Right lobe of liver (tissue), 6 donors: Measurements from ENCODE around the gene SLC5A3. TPM values are rescaled to one million over a fixed set of nuclear protein-coding genes. Genes with fewer than 3 reads are reported as not detected.

ENCODE experiments used
- ATAC-seq, 4 donors: fragments of 200-7000 bp; cut with Tn5 transposase; one replicate each; pipeline ENCODE4 v1.9.1; 2020; ENCODE audit warnings: mild to moderate bottlenecking in 4 of 4, moderate library complexity in 4 of 4
- DNase-seq, 3 donors: peaks; one replicate each; pipeline ENCODE4 v3.0.0-alpha.2; 2020
- H3K27ac ChIP-seq, 3 donors: fragments of 200-600 bp; one replicate each; pipeline ENCODE4 v1.8.0; 2022
- H3K27me3 ChIP-seq, 2 donors: fragments of 200-600 bp; one replicate each; pipeline ENCODE4 v1.8.0; 2022
- H3K36me3 ChIP-seq, 4 donors: fragments of 200-600 bp; sonication (generic) in 1 of 4; one replicate each; pipeline versions ENCODE4 v1.5.1 to v1.8.0; 2017 to 2022; ENCODE audit warnings: control low read depth in 1 of 4
- H3K4me1 ChIP-seq, 4 donors: fragments of 200-600 bp; sonication (generic) in 1 of 4; one replicate each; pipeline versions ENCODE4 v1.5.1 to v1.8.0; 2017 to 2022; ENCODE audit warnings: control low read depth in 1 of 4
- H3K4me3 ChIP-seq, 3 donors: fragments of 200-600 bp; one replicate each; pipeline ENCODE4 v1.8.0; 2022
- H3K9me3 ChIP-seq, 4 donors: fragments of 200-600 bp; sonication (generic) in 1 of 4; one replicate each; pipeline versions ENCODE4 v1.5.1 to v1.8.0; 2017 to 2022; ENCODE audit warnings: control low read depth in 1 of 4
- POLR2A ChIP-seq: fragments of 450-650 bp; IDR thresholded peaks from one replicate; pipeline ENCODE4 v1.6.1; 2017; ENCODE audit warnings: antibody characterized with exemption, mild to moderate bottlenecking
- WGBS: methylation state at CpG from one replicate; pipeline ENCODE4 v1.1.6; 2018; ENCODE audit warnings: low coverage, low lambda C conversion rate; ENCODE audit not compliant: insufficient coverage; ENCODE audit errors: missing lambda C conversion rate; 5-methylcytosine and 5-hydroxymethylcytosine counted together
- intact Hi-C, 2 donors: fragments of 100-400 bp; cut with DNase I; formaldehyde crosslinking; loops; one replicate each; pipeline versions ENCODE4 v1.11.2 to v1.14.1; 2022
- total RNA-seq, 6 experiments: library from RNA; depleted of rRNA in 2 of 6; stranded (reverse); fragments of >200 nt in 2 of 6; fragmentation: NEBNext Ultra II Directional in 3 of 6; extraction: Animal tissue kit (Norgen Biotek cat#: 25700) in 3 of 6; gene quantifications; one replicate each; pipeline versions ENCODE4 v1.1.0 to v1.2.4, GENCODE V29; 2016 to 2023
- TF ChIP-seq, protein P1 (sequence below), 4 donors: fragments of 200-600 bp in 3 of 4; fragments of 450-650 bp in 1 of 4; IDR thresholded peaks; one replicate each; pipeline versions ENCODE4 v1.5.1 to v1.8.0; 2016 to 2022; ENCODE audit warnings: antibody characterized with exemption in 4 of 4, mild to moderate bottlenecking in 2 of 4
- donor health status: DM: no; HTN: yes; CAD: no.
- donor health status: DM: no; HTN: no; CAD: no.
- donor health status: DM: no; HTN: no; CAD: no.
- donor health status: DM: no; HTN: yes; CAD: no.
- donor health status: DM: no; HTN: yes; CAD: no.

Gene SLC5A3
- total RNA-seq, 6 experiments from 2014 or later, result 8.0 to 12.7 (median 10.1) TPM

DNA sequence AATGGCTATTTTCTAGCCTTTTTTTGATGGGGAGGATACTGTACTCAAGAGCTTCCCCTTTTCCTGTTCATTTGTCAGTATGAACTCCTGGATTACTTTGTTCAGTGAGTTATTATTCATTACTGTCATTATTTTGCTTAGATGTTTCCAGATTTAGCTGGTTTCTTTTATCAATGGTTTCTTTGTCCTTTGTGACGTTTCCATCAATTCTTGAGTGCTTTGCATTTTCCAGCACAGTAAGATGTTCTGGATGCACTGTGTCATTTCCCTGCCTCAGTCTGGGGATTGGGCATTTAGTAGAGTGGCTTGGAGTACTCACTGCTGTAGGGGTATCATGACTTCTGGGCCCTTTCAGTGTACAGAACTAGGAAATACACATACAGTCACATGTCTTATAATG lies 34.2 kb downstream of the SLC5A3 start:
- no peaks in the 10 kb centered on the region for H3K36me3 ChIP-seq
- intact Hi-C loops, result no loop called here
- no peak overlapping the region for H3K4me3 ChIP-seq
- no peak for TF ChIP-seq POLR2A
- no peaks in the 10 kb centered on the region for H3K4me1 ChIP-seq
- ATAC-seq, result no peak
- no peaks in the 10 kb centered on the region for H3K27me3 ChIP-seq
- 63% methylated on average over 1 of the region's 1 CpG for WGBS
- no peak overlapping the region for H3K27ac ChIP-seq
- no peaks in the 10 kb centered on the region for H3K9me3 ChIP-seq
- DNase-seq, result no peak

DNA sequence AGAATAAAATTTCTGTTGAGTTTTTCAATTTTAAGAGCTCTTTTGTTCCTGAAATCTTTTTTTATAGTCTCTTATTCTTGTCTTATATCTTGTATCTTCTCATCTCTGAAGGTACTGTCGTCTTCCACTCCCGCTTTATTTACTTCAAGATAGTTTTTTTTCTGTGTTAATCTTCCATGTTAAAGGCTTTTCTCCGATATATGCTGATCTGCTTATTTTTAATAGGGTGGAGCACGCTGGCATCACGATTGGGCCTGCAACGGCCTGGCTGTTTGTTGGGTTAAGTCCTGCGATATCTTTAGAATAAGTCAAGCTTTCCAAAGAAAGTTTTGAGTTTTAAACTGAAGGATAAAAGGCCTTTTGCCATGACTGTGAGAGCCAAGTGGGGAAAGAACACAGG lies 35.7 kb downstream of the SLC5A3 start:
- WGBS, result 97% methylated on average over 7 of the region's 7 CpGs
- Histone ChIP-seq H3K27ac (no peak overlapping the region), H3K4me3 (no peak overlapping the region), H3K4me1 (peaks cover 0 to 9% (median 0%) of the 10 kb centered on the region in 4 donors), H3K9me3 (no peaks in the 10 kb centered on the region), H3K36me3 (no peaks in the 10 kb centered on the region), H3K27me3 (no peaks in the 10 kb centered on the region)
- TF ChIP-seq POLR2A, result no peak
- TF ChIP-seq, protein P1, sequence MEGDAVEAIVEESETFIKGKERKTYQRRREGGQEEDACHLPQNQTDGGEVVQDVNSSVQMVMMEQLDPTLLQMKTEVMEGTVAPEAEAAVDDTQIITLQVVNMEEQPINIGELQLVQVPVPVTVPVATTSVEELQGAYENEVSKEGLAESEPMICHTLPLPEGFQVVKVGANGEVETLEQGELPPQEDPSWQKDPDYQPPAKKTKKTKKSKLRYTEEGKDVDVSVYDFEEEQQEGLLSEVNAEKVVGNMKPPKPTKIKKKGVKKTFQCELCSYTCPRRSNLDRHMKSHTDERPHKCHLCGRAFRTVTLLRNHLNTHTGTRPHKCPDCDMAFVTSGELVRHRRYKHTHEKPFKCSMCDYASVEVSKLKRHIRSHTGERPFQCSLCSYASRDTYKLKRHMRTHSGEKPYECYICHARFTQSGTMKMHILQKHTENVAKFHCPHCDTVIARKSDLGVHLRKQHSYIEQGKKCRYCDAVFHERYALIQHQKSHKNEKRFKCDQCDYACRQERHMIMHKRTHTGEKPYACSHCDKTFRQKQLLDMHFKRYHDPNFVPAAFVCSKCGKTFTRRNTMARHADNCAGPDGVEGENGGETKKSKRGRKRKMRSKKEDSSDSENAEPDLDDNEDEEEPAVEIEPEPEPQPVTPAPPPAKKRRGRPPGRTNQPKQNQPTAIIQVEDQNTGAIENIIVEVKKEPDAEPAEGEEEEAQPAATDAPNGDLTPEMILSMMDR (IDR thresholded peaks at IDR 0.05), result no peak
- ATAC-seq, result no peak
- intact Hi-C loops, result no loop called here
- DNase-seq, result no peak

DNA sequence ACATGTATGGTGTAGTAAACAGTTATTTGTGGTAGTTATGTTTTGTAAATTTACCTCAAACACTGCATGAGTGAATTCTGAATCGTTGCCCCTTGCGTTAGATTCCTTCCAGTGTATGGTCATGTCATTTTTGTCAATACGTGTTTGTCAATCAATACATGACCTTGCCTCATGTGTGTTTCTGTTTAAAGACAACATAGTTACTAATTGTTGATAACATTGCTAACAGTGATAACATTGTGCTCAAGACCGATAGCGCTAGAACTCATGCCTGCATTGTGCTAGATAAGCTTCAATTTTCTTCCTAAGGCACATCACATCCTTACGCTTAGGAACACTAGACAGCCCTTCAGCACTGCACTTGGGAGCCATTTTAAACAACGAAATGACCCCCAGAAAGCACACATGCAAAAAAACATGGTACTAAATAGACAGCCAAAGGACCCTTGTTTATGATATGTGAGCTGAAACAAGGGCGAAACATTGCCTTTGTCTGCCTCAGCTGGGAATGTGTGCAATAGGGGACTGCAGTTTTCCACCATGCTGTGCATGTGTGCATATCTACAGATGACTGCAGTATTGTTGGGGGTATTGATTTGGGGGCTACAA lies 37.3 kb downstream of the SLC5A3 start:
- Histone ChIP-seq H3K4me1 (peaks cover 0 to 9% (median 0%) of the 10 kb centered on the region in 4 donors), H3K27ac (no peak overlapping the region), H3K9me3 (no peaks in the 10 kb centered on the region), H3K36me3 (no peaks in the 10 kb centered on the region), H3K4me3 (no peak overlapping the region), H3K27me3 (no peaks in the 10 kb centered on the region)
- TF ChIP-seq, protein P1 (IDR thresholded peaks at IDR 0.05), result no peak
- TF ChIP-seq POLR2A, result no peak
- 51% methylated on average over 6 of the region's 8 CpGs for WGBS
- DNase-seq (no peak), ATAC-seq (no peak)
- intact Hi-C loops, result no loop called here

DNA sequence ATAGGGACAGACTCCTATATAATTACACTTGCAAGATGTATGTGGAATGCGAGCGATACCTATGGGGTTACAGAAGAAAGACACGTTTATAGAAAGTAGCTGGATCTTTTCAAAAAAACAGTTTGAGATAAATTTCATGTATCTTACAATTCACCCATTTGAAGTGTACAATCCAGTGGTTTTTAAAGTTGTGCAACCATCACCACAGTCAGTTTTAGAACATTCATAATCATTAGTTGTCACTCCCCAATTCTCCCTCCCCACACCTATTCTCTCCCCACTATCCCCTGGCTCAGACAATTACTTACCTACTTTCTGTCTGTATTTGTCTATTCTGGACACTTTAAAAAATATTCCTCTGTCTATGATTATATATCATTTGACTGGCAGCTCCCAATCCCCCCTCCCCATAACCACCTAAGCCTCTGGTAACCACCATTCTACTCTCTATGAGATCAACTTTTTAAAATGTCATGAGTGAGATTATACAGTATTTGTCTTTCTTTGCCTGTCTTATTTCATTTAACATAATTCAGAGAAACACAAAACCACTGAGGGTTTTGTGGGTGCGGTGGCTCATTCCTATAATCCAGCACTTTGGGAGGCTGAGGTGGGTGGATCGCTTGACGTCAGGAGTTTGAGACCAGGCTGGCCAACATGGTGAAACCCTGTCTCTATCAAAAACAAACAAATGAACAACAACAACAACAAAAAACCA lies 39.1 kb downstream of the SLC5A3 start:
- H3K9me3 ChIP-seq, result no peaks in the 10 kb centered on the region
- H3K4me3 ChIP-seq, result no peak overlapping the region
- no peak overlapping the region for H3K27ac ChIP-seq
- no peak for ATAC-seq
- TF ChIP-seq, protein P1 (IDR thresholded peaks at IDR 0.05), result no peak
- no peak for TF ChIP-seq POLR2A
- peaks cover 0 to 13% (median 0%) of the 10 kb centered on the region in 4 donors for H3K4me1 ChIP-seq
- WGBS, result 85% methylated on average over 6 of the region's 6 CpGs
- no peak for DNase-seq
- intact Hi-C loops, result no loop called here
- H3K36me3 ChIP-seq, result no peaks in the 10 kb centered on the region
- no peaks in the 10 kb centered on the region for H3K27me3 ChIP-seq

DNA sequence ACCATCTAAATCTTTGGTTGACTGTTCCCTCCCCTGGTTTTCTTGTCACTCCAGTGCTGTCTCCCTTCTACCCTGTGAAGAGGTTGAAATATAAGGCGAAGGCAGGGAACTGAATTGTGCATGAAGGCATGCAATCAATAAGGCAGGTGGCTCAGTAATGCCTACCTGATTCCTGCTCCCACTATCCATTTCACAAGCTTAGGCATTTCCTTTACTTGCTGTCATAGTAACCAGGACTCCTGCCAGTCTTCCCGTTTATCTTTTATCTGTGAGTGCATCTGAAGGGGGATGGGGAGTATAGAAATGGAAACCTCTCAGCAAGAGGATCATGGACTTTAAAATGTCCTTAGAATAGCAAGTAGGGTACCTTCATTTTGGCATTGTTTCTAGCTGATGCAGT lies 40.5 kb downstream of the SLC5A3 start:
- no peaks in the 10 kb centered on the region for H3K9me3 ChIP-seq
- H3K27ac ChIP-seq, result no peak overlapping the region
- WGBS, result 43% methylated on average over 2 of the region's 2 CpGs
- intact Hi-C loops, result no loop called here
- ATAC-seq (peak; percentile 50 to 75 (median 61)), DNase-seq (no peak)
- H3K27me3 ChIP-seq, result no peaks in the 10 kb centered on the region
- TF ChIP-seq POLR2A, result no peak
- TF ChIP-seq, protein P1 (IDR thresholded peaks at IDR 0.05), result no peak
- H3K4me1 ChIP-seq, result peaks cover 0 to 13% (median 0%) of the 10 kb centered on the region in 4 donors
- H3K36me3 ChIP-seq, result no peaks in the 10 kb centered on the region
- H3K4me3 ChIP-seq, result no peak overlapping the region
